Osteoblast (primary cell): Measurements from ENCODE around the gene UBE2F. TPM values are rescaled to one million over a fixed set of nuclear protein-coding genes. Genes with fewer than 3 reads are reported as not detected.
A peak's percentile ranks its signal among the peaks of the same experiment; 100 is the strongest.

Experiments used
- DNase-seq: peaks from one replicate; pipeline ENCODE4 v3.0.0; 2011; ENCODE audit warnings: low spot score, mixed read lengths; ENCODE audit not compliant: insufficient read length; ENCODE audit errors: missing footprints
- H2AFZ ChIP-seq: 2 replicates; pipeline ENCODE4 v1.6.0; 2011; ENCODE audit warnings: mild to moderate bottlenecking, low read length
- H3K27ac ChIP-seq: 2 replicates; pipeline ENCODE4 v1.5.1; 2011; ENCODE audit warnings: mild to moderate bottlenecking, low read depth, low read length, moderate library complexity
- H3K27me3 ChIP-seq: 2 replicates; pipeline ENCODE4 v1.6.0; 2012; ENCODE audit warnings: mild to moderate bottlenecking, control low read depth, inconsistent platforms, low read length, moderate library complexity; ENCODE audit not compliant: insufficient read depth
- H3K36me3 ChIP-seq: 2 replicates; pipeline ENCODE4 v1.5.1; 2011; ENCODE audit warnings: mild to moderate bottlenecking, low read length, control low read depth, moderate library complexity; ENCODE audit not compliant: insufficient read depth
- H3K4me1 ChIP-seq: 2 replicates; pipeline ENCODE4 v1.5.1; 2011; ENCODE audit warnings: mild to moderate bottlenecking, low read length, control low read depth, moderate library complexity; ENCODE audit not compliant: insufficient read depth
- H3K4me2 ChIP-seq: 2 replicates; pipeline ENCODE4 v1.6.0; 2011; ENCODE audit warnings: mild to moderate bottlenecking, low read length; ENCODE audit not compliant: insufficient read depth
- H3K4me3 ChIP-seq: fragments of 200-600 bp; sonication (generic); 3 replicates; pipeline ENCODE4 v1.5.1; 2012; ENCODE audit warnings: mild to moderate bottlenecking, low read length, inconsistent platforms; ENCODE audit not compliant: insufficient read depth
- H3K79me2 ChIP-seq: 2 replicates; pipeline ENCODE4 v1.6.0; 2012; ENCODE audit warnings: mild to moderate bottlenecking, low read length, control low read depth, inconsistent platforms; ENCODE audit not compliant: insufficient read depth
- H3K9me3 ChIP-seq: 2 replicates; pipeline ENCODE4 v1.5.1; 2011; ENCODE audit warnings: low read depth, low read length, control low read depth
- H4K20me1 ChIP-seq: 2 replicates; pipeline ENCODE4 v1.6.0; 2012; ENCODE audit warnings: mild to moderate bottlenecking, low read length, control low read depth; ENCODE audit not compliant: insufficient read depth
- total RNA-seq: library from RNA; depleted of rRNA; stranded (reverse); fragments of >200 nt; gene quantifications from 2 replicates; pipeline ENCODE4 v1.2.3, GENCODE V29; 2012
- TF ChIP-seq, protein P1 (sequence below): IDR thresholded peaks from 2 replicates; pipeline ENCODE4 v1.5.1; 2011; ENCODE audit warnings: mild to moderate bottlenecking, low read depth, low read length, moderate library complexity; ENCODE audit errors: extremely low read depth

The UBE2F gene
- total RNA-seq, 1 donor = 39.8 TPM

DNA sequence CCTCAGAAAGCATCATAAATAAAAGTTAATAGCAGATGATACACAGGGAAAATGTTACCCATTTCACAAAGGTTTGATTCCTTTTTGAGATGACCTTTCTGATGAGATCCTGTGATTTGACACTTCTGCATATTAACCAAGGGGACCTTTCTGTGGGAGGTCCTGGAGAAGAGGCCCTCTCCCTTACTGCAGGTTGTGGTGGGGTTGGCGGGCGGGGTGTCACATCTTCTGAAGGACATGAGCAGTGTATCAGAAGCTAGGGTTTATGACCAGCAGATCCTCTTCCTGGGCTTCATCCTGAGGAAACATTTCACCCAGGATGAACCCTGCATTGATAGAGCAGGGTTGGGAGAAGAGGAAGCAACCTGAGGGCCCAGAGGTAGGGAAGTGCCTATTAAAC, 56.8 kb downstream of the UBE2F start:
- Histone ChIP-seq H3K9me3 (no peaks in the 10 kb centered on the region), H3K27ac (no peak overlapping the region), H2AFZ (no peak overlapping the region), H3K79me2 (peaks cover 5% of the 10 kb centered on the region), H3K4me1 (peaks cover 10% of the 10 kb centered on the region), H3K4me2 (no peak overlapping the region), H3K27me3 (no peaks in the 10 kb centered on the region), H3K4me3 (no peak overlapping the region), H4K20me1 (peaks cover 12% of the 10 kb centered on the region), H3K36me3 (peaks cover 7% of the 10 kb centered on the region)
- no peak for DNase-seq
- TF ChIP-seq, protein P1, sequence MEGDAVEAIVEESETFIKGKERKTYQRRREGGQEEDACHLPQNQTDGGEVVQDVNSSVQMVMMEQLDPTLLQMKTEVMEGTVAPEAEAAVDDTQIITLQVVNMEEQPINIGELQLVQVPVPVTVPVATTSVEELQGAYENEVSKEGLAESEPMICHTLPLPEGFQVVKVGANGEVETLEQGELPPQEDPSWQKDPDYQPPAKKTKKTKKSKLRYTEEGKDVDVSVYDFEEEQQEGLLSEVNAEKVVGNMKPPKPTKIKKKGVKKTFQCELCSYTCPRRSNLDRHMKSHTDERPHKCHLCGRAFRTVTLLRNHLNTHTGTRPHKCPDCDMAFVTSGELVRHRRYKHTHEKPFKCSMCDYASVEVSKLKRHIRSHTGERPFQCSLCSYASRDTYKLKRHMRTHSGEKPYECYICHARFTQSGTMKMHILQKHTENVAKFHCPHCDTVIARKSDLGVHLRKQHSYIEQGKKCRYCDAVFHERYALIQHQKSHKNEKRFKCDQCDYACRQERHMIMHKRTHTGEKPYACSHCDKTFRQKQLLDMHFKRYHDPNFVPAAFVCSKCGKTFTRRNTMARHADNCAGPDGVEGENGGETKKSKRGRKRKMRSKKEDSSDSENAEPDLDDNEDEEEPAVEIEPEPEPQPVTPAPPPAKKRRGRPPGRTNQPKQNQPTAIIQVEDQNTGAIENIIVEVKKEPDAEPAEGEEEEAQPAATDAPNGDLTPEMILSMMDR = no peak

DNA sequence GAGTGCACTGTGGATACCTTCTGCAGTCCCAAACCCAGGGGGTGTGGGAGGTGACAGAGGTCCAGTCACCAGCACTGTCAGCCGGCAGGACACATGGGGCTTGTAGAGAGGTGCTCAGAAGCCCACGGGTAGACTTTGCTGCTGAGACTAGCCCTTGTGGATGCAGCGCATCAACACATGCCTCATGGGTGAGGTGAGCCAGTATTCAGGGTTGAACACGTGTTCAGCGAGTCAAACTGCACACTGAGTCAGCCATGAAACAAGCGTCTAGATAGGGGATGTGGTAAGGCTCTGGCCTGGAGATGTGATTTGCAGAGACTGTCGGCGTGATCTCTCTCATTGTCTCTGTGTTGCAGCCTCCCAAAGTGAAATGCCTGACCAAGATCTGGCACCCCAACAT, 58.2 kb downstream of the UBE2F start:
- Histone ChIP-seq H3K36me3 (peaks cover 13% of the 10 kb centered on the region), H3K27ac (no peak overlapping the region), H3K79me2 (peaks cover 5% of the 10 kb centered on the region), H3K9me3 (no peaks in the 10 kb centered on the region), H3K4me1 (peaks cover 7% of the 10 kb centered on the region), H2AFZ (no peak overlapping the region), H3K4me3 (no peak overlapping the region), H4K20me1 (peaks cover 11% of the 10 kb centered on the region), H3K27me3 (no peaks in the 10 kb centered on the region), H3K4me2 (no peak overlapping the region)
- TF ChIP-seq, protein P1 = no peak
- peak; percentile 93 for DNase-seq

DNA sequence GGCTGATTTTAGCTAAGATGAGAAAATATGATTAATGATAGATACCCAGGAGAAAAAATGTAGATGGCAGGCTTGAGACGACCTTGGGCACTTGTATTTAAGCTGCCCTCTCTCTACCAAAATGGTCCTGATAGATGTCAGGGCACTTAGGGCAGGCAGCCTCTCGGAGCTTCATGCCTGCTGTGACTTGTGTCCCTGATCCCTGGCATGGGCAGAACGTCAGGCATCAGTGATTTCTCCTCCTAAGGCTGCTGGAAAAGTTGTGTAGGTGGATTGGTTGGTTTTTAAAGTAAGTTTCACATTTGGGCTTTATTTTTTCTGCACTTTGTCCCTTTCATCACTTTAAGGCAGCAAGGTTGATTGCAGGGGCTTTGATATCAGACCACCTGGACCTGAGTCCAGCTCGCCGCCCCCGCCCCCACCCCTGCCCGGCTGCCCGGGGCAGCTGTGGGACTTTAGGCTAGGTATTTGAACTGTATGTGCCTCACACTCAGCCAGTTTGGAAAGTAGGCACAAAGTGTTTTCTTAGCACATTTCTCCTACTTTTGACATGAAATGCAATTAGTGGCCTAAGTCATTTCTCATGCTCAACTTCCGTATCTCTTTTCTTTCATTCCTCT, 59.0 kb downstream of the UBE2F start:
- DNase-seq = no peak
- Histone ChIP-seq H3K79me2 (peaks cover 5% of the 10 kb centered on the region), H4K20me1 (peaks cover 9% of the 10 kb centered on the region), H3K9me3 (no peaks in the 10 kb centered on the region), H3K27me3 (no peaks in the 10 kb centered on the region), H3K27ac (no peak overlapping the region), H3K4me3 (no peak overlapping the region), H3K36me3 (peaks cover 22% of the 10 kb centered on the region), H3K4me1 (peaks cover 4% of the 10 kb centered on the region), H3K4me2 (no peak overlapping the region), H2AFZ (no peak overlapping the region)
- TF ChIP-seq, protein P1 = no peak

DNA sequence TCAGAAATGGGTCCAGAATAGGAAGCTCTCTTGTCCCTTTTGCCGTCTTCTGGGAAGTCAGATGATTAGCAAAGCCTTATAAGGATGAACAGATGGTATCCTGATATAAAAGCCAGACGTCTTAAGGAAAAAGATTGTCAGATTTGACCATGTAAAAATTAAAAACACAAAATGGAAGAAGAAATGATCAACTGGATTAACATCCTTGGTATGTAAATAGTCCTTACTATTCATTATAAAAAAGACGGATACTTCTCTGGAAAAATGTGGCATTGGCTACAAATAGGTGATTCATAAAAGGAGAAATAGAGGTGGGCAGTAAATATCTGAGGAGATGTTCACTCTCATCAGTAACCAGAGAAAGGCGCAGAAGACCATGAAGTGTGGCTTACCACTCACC, 60.2 kb downstream of the UBE2F start:
- Histone ChIP-seq H3K27me3 (no peaks in the 10 kb centered on the region), H3K36me3 (peaks cover 30% of the 10 kb centered on the region), H3K27ac (no peak overlapping the region), H3K4me1 (peaks cover 4% of the 10 kb centered on the region), H3K9me3 (no peaks in the 10 kb centered on the region), H3K4me2 (no peak overlapping the region), H2AFZ (no peak overlapping the region), H3K4me3 (no peak overlapping the region), H3K79me2 (peaks cover 2% of the 10 kb centered on the region), H4K20me1 (peaks cover 9% of the 10 kb centered on the region)
- DNase-seq = peak; percentile 42
- TF ChIP-seq, protein P1 = no peak
